HG03378 (cell line): ENCODE measurements around the gene MYO5C.
A peak's percentile ranks its signal among the peaks of the same experiment; 100 is the strongest.

Source experiments
- ATAC-seq: cut with Tn5 transposase; IDR thresholded peaks from one replicate; pipeline ENCODE4 v1.9.1; 2021; ENCODE audit warnings: mild to moderate bottlenecking, moderate library complexity; ENCODE audit not compliant: unreplicated experiment

MYO5C gene

DNA sequence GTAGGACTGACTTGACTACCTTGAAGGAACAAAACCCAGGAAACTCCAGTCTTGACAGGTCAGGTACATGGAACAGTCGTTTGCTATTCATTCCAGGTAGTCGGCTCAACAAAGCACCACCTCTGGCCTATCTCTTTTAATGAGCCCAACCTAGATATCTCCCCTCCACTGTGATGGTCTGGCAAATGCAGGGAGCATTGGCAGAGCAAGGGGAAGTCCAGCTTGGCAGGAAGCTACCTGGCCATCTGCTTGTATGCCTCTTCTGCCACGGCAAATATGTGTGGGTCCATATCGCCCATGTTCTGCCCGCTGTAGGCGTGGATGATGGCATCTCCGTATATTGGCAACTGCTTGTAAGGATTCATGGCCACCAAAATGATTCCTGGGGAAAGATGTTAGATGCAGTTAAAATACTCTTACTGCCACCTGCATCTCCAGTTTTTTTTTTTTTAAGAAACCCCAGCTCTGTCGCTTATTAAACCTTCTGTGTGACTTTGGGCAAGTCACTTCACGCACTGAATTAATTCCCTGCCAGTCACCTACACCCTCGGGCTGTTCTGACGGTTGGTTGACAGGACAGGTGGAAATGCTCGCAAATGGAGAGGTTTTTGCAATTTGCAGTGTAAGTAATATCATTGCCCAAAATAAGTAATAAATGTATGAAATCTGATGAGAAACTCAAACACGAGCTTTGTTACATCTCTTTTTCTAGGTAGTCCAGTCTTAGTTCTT lies 16.8 kb downstream of the MYO5C start:
- no peak for ATAC-seq

- no peak for ATAC-seq
These were observed 17.5 kb downstream of the MYO5C start for GRCh38 chr15:52278135-52278534.

DNA sequence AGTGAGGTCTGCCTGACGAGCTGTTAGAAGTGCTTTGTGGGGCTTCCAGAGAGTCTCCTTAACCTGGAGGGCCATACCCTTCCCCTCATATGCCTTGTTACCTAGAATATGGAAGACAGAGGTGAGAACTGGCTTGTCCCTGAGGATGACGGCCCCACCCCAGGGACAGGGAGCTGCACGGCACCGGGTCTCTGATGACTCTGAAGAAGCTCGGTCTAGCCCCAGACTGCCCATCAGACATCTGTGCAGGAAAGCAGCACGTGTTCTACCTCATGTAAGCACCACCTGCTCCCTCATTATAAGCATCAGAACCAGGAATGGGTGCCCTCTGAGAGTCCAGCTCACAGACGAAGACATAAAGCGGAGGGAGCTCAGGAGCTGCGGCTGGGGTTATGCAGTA lies 18.0 kb downstream of the MYO5C start:
- ATAC-seq, result no peak

DNA sequence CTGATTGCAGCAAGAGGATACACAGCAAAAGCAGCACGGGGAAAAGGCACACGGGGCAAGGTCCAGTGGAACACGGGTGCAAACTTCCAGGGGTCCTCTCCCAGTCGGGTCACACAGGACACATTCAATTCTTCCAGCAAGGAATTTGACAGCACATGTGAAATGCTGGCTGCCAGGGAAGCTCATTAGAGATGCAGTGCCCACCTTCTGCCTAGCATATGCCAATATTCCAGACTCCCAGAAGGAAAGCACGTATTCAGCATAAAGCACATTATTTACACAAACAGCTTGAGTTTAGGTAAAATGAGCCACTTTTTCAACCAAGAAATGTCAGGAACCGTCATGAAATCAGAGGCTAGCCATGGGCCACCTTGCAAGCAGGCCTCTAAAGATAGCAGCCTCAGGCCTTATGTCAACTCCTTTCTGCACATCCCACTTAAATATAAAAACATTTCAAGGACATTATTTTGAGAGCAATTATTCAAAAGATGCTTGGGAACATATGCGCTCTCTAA lies 19.3 kb downstream of the MYO5C start:
- ATAC-seq, result no peak

DNA sequence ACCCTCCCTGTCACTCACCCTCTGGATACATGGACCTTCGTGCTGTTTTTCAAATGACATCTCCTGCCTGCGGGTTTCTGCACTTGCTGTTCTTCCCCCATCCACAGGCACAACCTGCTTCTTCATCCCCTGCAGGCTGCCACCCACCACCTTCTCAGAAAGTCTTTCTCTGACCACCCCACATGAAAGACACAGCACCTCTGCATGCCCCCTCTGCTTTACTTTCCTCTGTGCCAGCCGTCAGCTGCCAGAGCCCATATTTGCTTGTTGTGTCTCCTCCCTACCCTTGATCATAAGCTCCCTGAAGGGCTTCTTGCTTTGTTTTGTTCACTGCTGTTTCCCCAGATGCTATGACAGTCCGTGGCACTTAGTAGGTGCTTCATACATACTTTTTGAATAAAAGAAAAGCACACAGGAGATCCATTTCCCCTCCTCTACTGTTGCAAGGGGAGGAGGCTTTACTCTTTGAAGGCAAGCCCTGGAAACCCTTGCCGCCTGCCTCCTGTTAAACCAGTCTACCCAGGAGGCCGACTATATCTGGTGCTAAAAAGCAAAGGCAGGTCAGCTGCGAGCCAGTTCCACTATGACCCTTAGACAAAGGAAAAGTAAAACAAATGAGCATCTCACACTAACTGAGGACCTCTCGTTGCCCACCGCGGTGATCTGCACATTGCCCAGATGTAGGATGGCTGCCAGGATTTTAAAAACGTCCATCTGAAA lies 31.9 kb downstream of the MYO5C start:
- ATAC-seq, result no peak

- no peak for ATAC-seq
These were observed 33.2 kb downstream of the MYO5C start for GRCh38 chr15:52262364-52262763.

DNA sequence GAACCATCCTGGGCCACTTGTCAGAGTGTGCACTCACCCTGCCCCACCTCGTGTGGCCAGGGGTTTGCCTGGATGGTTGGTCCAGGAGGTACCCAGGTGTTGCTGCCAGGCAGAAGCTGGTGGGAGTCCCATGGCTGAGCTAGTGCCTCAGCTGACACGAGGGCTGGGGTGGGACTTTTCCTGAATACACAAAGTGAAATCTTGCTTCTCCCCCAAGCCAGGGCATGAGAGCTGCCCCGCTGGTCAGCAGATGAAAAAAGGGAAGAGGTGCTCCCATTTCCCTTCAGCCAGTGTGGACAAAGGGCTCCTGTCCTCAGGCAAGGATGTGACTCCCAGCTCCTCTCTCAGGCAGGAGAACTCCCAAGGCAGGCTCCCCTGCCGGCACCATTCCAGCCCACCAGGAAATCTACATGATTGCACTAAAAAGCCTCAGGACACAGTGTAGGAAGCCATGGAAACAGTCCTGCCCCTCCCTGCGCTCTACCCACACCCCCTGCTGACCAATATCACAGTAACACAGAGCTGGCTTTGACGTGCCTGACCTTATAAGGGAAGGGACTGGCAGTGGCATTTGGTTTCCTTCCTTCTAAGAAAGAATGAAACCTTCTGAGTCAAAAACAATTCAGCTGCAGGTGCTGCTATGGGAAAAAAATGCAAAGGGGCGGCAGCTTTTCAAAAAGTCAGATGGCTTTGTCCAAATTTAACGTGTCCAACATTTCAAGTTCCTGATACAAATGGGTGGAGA lies 33.9 kb downstream of the MYO5C start:
- ATAC-seq, result peak; percentile 99

GRCh38 chr15:52261026-52261425 lies 34.6 kb downstream of the MYO5C start:
- ATAC-seq, result no peak

GRCh38 chr15:52259503-52259902 lies 36.1 kb downstream of the MYO5C start:
- no peak for ATAC-seq

- no peak for ATAC-seq
These were observed 37.1 kb downstream of the MYO5C start for GRCh38 chr15:52258461-52258860.

DNA sequence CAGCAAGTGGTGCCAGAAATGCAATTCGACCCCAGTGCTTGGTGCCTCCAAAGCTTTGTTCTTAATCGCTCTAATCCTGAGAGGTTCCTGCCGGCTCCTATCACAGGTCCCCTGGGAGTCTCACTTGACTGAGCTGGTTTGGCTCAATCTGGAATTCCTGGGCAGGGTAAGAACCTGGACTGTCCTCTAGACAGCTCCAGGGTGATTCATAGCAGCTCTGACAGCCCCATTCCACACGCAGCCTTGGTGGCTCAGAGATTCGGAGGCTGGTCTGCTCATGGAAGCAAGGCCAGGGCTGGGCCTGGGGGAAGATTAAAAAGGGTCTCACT lies 37.9 kb downstream of the MYO5C start:
- ATAC-seq, result no peak

- ATAC-seq, result no peak
These were observed 38.5 kb downstream of the MYO5C start for GRCh38 chr15:52256930-52257733.

GRCh38 chr15:52256366-52256765 lies 39.2 kb downstream of the MYO5C start:
- peak; percentile 48 for ATAC-seq

- no peak for ATAC-seq
These were observed 39.7 kb downstream of the MYO5C start for GRCh38 chr15:52255935-52256334.

DNA sequence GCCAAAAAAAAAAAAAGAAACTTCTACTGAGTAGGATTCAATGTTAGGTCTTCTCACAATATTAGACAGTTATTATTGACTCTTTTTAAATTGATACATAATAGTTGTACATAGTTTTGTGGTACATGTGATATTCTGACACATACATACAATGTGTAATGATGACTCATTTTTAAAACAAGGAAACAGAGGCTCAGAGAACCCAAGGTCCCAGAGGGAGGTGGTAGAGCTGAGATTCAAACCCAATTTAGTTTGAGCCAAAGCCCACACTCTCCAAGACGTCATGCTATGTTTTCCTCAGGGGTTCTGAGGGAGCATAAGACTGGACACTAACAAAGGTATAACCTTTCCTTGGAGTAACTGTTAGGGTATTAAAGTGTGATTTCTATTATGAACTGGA lies 40.6 kb downstream of the MYO5C start:
- ATAC-seq, result peak; percentile 42

- ATAC-seq, result no peak
These were observed 41.2 kb downstream of the MYO5C start for GRCh38 chr15:52254391-52254790.

DNA sequence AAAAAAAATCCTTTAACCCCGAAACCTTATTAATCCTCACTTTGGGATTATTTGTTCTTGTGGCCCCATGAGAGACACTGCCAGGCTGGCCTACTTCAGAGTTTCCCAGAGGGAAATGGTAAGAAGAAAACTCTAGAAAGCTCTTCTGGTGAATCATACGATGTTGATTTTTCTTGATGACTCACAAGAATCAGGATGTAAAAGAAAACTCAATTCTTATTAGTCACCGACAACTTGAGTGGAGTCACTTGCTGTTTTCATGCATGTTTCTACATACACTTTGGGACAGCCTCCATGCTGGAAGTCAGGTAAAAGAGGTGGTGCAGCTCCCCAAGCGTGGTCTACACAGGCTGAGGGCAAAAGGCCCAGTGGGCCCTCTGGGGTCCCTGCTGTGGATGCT lies 42.8 kb downstream of the MYO5C start:
- ATAC-seq, result no peak

GRCh38 chr15:52251144-52251860 lies 44.3 kb downstream of the MYO5C start:
- no peak for ATAC-seq

DNA sequence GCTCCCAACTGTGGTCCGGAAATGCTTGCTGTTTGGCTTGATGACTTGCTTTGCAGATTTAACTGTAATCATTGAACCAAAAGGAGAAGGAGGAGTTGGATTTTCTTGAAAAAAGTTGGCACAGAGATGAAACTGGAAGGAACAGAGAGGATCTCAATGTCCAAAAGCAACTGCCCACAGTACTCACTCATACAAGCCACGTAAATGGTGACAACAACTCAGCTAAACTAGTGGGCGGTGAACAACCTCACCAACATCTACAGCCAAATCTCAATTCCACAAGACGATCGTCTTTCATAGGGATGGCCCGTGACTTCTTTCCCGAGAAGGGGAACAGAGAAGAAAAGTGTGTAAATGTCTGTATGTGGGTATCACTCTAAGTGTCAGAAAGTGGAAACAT lies 48.1 kb downstream of the MYO5C start:
- ATAC-seq, result no peak

DNA sequence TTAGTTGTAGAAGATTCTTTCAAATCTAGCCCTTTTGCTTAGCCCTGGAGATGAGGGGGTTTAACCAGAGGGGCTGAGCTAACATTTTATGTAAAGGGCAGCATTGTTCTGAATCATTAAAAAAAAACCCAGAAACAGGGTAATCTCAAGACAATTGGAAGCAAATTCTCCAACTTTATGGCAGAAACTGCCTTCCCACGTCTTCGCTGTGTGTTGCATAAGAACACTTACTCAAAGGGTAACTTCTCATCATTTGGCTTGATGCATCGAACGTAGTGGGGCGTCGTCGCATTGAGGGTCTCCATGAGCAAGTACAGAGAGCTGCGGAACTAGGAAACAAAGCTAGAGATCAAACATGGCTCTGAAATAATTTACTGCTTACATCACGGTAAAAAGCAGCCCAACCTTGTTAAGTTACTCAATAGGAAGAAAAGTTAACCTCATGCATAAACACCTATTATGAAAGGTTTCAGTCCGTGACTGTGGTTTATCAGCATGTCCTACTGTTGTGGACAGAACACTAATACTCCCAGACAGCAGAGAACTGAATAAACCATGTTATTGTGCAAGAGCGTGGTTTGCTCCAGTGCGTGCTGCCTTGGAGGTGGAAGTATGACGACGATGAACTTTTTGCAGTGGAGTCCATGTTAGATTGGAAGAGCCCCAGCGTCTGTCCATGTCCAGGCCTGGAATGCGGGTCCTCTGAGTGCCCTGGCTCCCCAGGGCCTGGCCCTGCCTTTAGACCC lies 48.7 kb downstream of the MYO5C start:
- no peak for ATAC-seq
